ENCODE data around the gene INPP5F.
"Not testable (repeated sequence)": the region's sequence is repeated elsewhere in the genome, so short reads cannot be mapped to it uniquely, and the experiment has no call there.

INPP5F gene

GRCh38 chr10:119862524-119862923 is 136.7 kb downstream of the INPP5F start:
- H3K4me3 ChIP-seq (ENCODE audit: low read length), result no peak overlapping the region
- DNase-seq (ENCODE audit: low read depth), result no peak
- no peak for TF ChIP-seq CTCF (conservative IDR thresholded peaks at IDR 0.05; ENCODE audit: low read length)

DNA sequence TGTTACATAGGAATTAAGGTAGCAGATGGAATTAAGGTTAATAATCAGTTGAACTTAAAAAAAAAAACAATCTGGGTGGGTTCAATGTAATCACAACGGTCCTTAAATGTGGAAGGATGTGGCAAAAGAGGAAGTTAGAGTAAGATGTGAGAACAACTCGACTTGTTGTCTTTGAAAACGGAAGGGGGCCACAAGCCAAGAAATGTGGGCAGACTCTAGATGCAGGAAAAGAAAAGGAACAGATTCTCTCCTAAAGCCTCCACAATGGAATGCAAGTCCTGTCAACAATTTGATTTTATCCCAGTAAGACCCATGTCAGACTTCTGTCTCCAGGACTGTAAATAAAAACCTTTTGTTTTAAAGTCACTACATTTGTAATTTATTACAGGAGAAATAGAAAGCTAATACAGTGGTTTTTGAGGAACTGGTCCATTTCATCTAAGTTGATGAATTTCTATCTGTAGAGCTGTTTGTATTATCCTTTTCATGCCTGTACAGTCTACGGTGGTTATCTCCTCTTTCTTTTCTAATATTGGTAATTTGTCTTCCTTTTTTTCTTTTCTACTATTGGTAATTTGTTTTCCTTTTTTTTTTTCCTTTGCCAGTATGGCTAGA is 138.2 kb downstream of the INPP5F start:
- no peak for DNase-seq (ENCODE audit: low read depth)
- TF ChIP-seq CTCF (conservative IDR thresholded peaks at IDR 0.05; ENCODE audit: low read length), result no peak
- no peak overlapping the region for H3K4me3 ChIP-seq (ENCODE audit: low read length)

DNA sequence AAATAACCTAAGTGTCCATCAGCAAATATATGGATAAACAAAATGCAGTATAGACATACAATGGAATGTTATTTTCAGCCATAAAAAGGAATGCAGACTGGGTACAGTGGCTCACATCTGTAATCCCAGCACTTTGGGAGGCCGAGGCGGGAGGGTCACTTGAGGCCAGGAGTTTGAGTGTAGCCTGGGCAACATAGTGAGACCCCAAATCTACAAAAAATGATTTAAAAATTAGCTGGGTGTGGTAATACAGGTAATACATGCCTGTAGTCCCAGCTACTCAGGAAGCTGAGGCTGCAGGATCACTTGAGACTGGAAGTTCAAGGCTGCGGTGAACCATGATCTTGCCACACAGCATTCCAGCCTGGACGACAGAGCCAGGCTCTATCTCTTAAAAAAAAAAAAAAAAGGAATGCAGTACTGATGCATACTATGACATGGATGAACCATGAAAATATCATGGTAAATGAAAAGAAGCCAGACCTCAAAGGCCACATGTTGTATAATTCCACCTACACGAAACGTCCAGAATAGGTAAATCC is 139.9 kb downstream of the INPP5F start:
- H3K4me3 ChIP-seq (ENCODE audit: low read length), result no peak overlapping the region
- TF ChIP-seq CTCF (conservative IDR thresholded peaks at IDR 0.05; ENCODE audit: low read length), result no peak

DNA sequence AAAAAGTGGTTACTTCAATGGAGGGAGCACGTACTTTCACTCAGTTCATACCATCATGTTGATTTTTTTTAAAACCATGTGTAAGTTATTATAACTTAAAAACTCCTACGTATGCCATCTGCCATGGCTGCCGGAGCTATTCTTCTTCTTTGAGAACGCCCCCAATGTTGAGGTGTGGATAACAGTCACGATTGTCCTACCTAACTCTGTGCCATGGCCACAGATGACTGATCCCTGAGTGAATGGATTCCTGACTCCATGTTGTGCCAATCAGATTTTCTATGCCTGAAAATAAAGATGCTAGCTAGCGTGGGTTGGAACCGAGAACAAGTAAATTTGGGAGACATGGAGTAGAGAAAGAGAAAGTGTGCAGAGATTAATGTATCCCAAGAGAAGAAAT is 141.5 kb downstream of the INPP5F start:
- no peak overlapping the region for H3K4me3 ChIP-seq (ENCODE audit: low read length)
- no peak for TF ChIP-seq CTCF (conservative IDR thresholded peaks at IDR 0.05; ENCODE audit: low read length)
- no peak for DNase-seq (ENCODE audit: low read depth)

More for the DNA sequence above, 139.9 kb downstream of the INPP5F start:
- DNase-seq (ENCODE audit: low read depth), result no peak

- H3K4me3 ChIP-seq (ENCODE audit: low read length); DNase-seq (ENCODE audit: low read depth): not testable (repeated sequence)
Observed at GRCh38 chr10:119869398-119869797, 143.5 kb downstream of the INPP5F start.

GRCh38 chr10:119871881-119872609 is 146.2 kb downstream of the INPP5F start:
- DNase-seq (ENCODE audit: low read depth), result peak; percentile 35
- peak overlapping the region; percentile 74 for H3K4me3 ChIP-seq (ENCODE audit: low read length)
- TF ChIP-seq CTCF (conservative IDR thresholded peaks at IDR 0.05; ENCODE audit: low read length), result no peak

DNA sequence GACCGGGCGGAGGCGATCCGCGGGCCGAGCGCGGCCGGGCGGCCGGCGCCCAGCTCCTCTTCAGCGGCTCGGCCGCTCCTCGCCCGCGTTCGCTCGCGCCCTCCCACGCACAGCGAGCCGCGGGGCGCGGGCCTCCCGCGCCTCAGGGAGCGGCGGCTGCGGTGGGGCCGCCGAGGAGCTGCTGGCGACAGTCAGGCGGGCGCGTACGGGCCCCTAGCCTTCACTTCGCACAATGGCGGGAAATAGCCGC is 146.7 kb downstream of the INPP5F start, which contains the start of gene MCMBP:
Gene MCMBP, minus strand, starts transcription at position 234 of the 250 bp plus-strand sequence. CDS start 259 bp downstream, outside the sequence.
- H3K4me3 ChIP-seq (ENCODE audit: low read length), result peak within 1 kb of the TSS; percentile 74
- DNase-seq (ENCODE audit: low read depth), result no peak
- TF ChIP-seq CTCF (conservative IDR thresholded peaks at IDR 0.05; ENCODE audit: low read length), result no peak

Measured in AG10803 (cell line).